ENCODE results near the gene DMAP1.

DMAP1 gene

GRCh38 chr1:44256762-44257554 lies 43.7 kb downstream of the DMAP1 start:
- no peak for DNase-seq

- DNase-seq, result no peak
Measured at GRCh38 chr1:44259090-44259489, 45.8 kb downstream of the DMAP1 start.

GRCh38 chr1:44260792-44261170 lies 47.5 kb downstream of the DMAP1 start:
- no peak for DNase-seq

- DNase-seq, result no peak
Measured at GRCh38 chr1:44261171-44261817, 48.0 kb downstream of the DMAP1 start.

- no peak for DNase-seq
Measured at GRCh38 chr1:44261962-44262361, 48.7 kb downstream of the DMAP1 start.

- DNase-seq, result no peak
Measured at GRCh38 chr1:44262414-44262813, 49.1 kb downstream of the DMAP1 start.

- DNase-seq, result no peak
Measured at GRCh38 chr1:44262816-44263567, 49.7 kb downstream of the DMAP1 start.

GRCh38 chr1:44263568-44264450 lies 50.5 kb downstream of the DMAP1 start:
- DNase-seq, result no peak

GRCh38 chr1:44264451-44264771 lies 51.1 kb downstream of the DMAP1 start:
- no peak for DNase-seq

GRCh38 chr1:44265656-44266358 lies 52.5 kb downstream of the DMAP1 start:
- DNase-seq, result no peak

GRCh38 chr1:44266400-44267344 lies 53.4 kb downstream of the DMAP1 start:
- DNase-seq, result no peak

- DNase-seq, result no peak
Measured at GRCh38 chr1:44267438-44267837, 54.2 kb downstream of the DMAP1 start.

GRCh38 chr1:44268054-44268453 lies 54.8 kb downstream of the DMAP1 start:
- DNase-seq, result no peak
